Left ventricle myocardium inferior (tissue), 1 donor: ENCODE results near the gene NLGN1. TPM values are rescaled to one million over a fixed set of nuclear protein-coding genes. Genes with fewer than 3 reads are reported as not detected.

Source experiments
- DNase-seq: peaks from one replicate; pipeline ENCODE4 v3.0.0-alpha.2; 2020
- H3K27ac ChIP-seq: fragments of 200-600 bp; replicated peaks from 2 replicates; pipeline ENCODE4 v1.8.0; 2021
- H3K27me3 ChIP-seq: fragments of 200-600 bp; 2 replicates; pipeline ENCODE4 v1.8.0; 2021; ENCODE audit warnings: low read depth
- H3K36me3 ChIP-seq: fragments of 200-600 bp; 2 replicates; pipeline ENCODE4 v1.8.0; 2021
- H3K4me1 ChIP-seq: fragments of 200-600 bp; 2 replicates; pipeline ENCODE4 v1.8.0; 2021
- H3K4me3 ChIP-seq: fragments of 200-600 bp; 2 replicates; pipeline ENCODE4 v1.8.0; 2021; ENCODE audit warnings: mild to moderate bottlenecking, moderate library complexity
- H3K9me3 ChIP-seq: fragments of 200-600 bp; replicated peaks from 2 replicates; pipeline ENCODE4 v1.8.0; 2021
- intact Hi-C: fragments of 100-400 bp; cut with micrococcal nuclease; formaldehyde crosslinking; loops from one replicate; pipeline ENCODE4 v1.11.0; 2022
- total RNA-seq: library from RNA; stranded (reverse); fragmentation: NEBNext Ultra II Directional; extraction: Animal tissue kit (Norgen Biotek cat#: 25700); gene quantifications from one replicate; pipeline ENCODE4 v1.2.1, GENCODE V29; 2021
- TF ChIP-seq, protein P1 (sequence below): fragments of 200-600 bp; IDR thresholded peaks from 2 replicates; pipeline ENCODE4 v1.8.0; 2021; ENCODE audit warnings: antibody characterized with exemption, mild to moderate bottlenecking, borderline replicate concordance
- donor health status: DM: no; HTN: yes; CAD: no; lungs with severe emphysema.

NLGN1 gene
- total RNA-seq, 1 donor from 2014 or later = 13.7 TPM

DNA sequence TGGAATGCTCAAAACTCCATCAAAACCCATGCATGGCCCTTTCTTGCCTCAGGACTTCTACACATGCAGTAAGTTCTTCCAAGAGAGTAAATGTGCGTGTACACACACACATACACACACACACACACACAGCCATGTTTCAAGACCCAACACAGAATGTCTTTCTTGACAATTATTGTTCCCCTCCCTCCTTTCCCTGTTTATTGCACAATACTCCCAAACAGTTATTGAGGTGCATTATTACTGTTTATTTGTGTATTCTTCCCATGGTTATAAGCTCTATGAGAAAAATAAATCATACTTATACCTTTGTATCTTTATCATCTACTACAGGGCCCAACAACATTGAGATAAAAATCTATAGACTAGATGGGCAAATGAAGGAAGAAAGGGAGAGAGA, 937.8 kb downstream of the NLGN1 start:
- no peaks in the 10 kb centered on the region for H3K27me3 ChIP-seq
- no peak overlapping the region for H3K27ac ChIP-seq
- no peak for DNase-seq
- no peak overlapping the region for H3K4me3 ChIP-seq
- TF ChIP-seq, protein P1, sequence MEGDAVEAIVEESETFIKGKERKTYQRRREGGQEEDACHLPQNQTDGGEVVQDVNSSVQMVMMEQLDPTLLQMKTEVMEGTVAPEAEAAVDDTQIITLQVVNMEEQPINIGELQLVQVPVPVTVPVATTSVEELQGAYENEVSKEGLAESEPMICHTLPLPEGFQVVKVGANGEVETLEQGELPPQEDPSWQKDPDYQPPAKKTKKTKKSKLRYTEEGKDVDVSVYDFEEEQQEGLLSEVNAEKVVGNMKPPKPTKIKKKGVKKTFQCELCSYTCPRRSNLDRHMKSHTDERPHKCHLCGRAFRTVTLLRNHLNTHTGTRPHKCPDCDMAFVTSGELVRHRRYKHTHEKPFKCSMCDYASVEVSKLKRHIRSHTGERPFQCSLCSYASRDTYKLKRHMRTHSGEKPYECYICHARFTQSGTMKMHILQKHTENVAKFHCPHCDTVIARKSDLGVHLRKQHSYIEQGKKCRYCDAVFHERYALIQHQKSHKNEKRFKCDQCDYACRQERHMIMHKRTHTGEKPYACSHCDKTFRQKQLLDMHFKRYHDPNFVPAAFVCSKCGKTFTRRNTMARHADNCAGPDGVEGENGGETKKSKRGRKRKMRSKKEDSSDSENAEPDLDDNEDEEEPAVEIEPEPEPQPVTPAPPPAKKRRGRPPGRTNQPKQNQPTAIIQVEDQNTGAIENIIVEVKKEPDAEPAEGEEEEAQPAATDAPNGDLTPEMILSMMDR = no peak
- intact Hi-C loops = no loop called here
- no peaks in the 10 kb centered on the region for H3K4me1 ChIP-seq
- H3K36me3 ChIP-seq = no peaks in the 10 kb centered on the region
- H3K9me3 ChIP-seq = no peaks in the 10 kb centered on the region

DNA sequence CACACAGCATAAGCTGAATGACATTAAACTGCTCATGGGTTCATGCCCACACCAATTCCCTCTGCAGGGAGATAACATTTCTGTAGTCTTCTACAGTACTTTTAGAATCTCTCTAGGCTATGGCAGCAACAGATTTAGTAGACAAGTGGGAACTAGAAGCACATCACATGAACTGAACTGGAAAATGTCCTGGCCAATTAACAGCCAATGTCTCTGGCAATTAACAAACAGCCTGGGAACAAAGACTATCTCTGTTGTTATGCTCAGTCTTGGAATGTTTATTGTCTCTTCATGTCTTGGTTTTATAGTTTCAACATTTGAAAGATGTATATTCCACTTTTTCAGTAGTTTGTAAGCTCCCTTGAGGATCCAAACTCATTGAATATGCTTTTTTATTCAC, 938.4 kb downstream of the NLGN1 start:
- TF ChIP-seq, protein P1 = no peak
- H3K36me3 ChIP-seq = no peaks in the 10 kb centered on the region
- no peaks in the 10 kb centered on the region for H3K4me1 ChIP-seq
- intact Hi-C loops = no loop called here
- no peak overlapping the region for H3K27ac ChIP-seq
- H3K27me3 ChIP-seq = no peaks in the 10 kb centered on the region
- no peak for DNase-seq
- H3K4me3 ChIP-seq = no peak overlapping the region
- no peaks in the 10 kb centered on the region for H3K9me3 ChIP-seq
